Esophagus mucosa (tissue), 1 donor: ENCODE data around the gene SMURF1. TPM values are rescaled to one million over a fixed set of nuclear protein-coding genes. Genes with fewer than 3 reads are reported as not detected.
"Not testable (repeated sequence)": the region's sequence is repeated elsewhere in the genome, so short reads cannot be mapped to it uniquely, and the experiment has no call there.

Experiments
- ATAC-seq: fragments of 200-7000 bp; cut with Tn5 transposase; one replicate; pipeline ENCODE4 v1.9.1; 2020
- total RNA-seq: library from RNA; stranded (reverse); gene quantifications from one replicate; pipeline ENCODE4 v1.2.4, GENCODE V29; 2023
- donor health status: DM: yes; HTN: yes; CAD: no.

The SMURF1 gene
- total RNA-seq, result 27.4 TPM

DNA sequence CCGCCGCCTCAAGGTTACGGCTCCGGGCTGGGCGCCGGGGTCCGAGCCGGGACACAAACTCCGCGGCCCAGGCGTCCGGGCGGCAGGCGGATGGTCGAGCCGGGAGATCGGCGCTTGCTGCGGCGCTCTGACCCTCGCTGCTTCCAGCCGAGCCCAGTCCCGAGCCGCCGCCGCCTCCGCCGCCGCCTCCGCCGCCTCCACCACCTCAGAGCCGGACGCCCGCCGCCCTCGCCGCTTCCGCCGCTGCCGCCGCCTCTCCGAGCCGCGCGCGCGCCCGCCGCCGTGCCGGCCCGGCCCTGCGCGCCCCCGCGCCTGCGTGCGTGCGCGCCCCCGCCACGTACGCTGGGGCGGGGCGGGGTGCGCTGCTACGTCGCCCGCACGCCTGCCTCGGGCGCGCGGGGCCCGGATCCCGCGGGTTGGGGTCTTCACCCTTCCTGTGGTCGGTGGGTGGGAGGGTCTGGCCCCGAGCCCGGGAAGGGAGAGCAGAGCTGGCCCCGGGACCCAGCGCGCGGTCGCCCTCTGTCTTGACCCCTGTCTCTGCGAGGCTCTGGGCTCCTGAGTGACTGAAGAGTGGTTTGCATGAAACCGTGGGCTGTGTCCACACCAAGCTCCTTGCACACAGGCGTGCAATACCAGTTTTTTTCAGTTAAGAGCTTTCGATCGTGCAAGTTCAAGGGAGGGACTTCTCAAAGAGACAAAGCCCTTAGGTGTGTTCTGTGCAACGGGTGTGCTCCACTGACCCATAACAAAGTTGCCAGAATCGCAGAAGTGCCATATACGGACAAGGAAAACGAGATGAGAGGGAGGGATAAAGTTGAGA, at the start of gene SMURF1:
TSS of gene SMURF1 (minus strand) at position 256 of the 820 bp plus-strand sequence. CDS start 328 bp downstream, outside the sequence.
- ATAC-seq, result peak; percentile 66

DNA sequence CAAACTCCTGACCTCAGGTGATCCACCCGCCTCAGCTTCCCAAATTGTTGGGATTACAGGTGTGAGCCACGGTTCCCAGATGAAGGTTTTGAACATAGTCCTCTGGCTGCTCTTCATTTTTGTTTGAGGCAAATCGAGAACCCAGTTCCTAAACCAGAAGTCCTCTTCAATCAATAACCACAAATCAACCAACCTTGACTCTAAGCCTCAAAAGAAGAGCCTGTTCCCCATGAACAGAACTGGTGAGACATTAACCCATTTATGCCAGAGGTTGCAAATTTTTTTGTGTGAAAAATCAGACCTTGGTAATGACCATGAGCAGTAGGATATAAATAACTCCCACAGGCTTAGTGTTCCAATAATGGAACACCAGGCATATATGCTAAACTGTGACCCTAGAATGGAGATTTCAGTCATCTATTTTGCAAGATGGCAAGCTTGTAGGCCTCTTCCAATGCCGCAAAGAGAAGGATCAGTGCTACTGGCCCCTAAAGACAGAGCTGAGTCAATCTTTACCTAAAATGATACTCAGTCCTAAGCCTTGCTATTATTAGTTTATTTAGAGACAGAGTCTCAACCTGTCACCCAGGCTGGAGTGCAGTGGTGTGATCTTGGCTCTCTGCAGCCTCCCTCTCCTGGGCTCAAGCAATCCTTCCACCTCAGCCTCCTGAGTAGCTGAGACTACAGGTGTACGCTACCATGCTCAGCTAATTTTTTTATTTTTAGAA, 48.1 kb upstream of the SMURF1 start:
- no peak for ATAC-seq

DNA sequence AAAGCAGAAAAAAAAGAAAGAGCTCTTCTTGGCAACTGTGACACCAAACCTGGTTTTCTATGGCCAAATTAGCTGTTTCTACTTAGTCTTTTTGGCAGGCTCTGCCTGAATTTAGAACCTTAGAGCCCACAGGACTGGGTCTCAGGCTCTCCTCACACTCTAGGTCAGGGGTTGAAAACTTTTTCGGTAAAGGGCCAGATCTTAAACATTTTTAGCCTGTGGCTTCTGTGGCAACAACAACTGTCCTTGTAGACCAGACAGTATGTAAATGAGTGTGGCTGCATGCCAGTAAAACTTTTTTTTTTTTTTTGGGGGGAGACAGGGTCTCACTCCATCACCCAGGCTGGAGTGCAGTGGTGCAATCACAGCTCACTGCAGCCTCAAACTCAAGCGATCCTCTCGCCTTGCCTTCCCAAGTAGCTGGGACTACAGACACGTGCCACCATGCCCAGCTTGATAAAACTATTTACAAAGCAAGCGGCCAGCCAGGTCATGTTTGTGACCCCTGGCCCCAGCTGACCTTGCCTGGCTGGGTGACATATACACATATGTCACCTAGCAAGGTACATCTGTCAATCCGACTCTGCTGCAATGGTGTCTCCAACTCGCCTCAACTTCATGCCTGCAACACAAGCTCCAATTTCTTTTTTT, 46.6 kb upstream of the SMURF1 start:
- ATAC-seq, result no peak

DNA sequence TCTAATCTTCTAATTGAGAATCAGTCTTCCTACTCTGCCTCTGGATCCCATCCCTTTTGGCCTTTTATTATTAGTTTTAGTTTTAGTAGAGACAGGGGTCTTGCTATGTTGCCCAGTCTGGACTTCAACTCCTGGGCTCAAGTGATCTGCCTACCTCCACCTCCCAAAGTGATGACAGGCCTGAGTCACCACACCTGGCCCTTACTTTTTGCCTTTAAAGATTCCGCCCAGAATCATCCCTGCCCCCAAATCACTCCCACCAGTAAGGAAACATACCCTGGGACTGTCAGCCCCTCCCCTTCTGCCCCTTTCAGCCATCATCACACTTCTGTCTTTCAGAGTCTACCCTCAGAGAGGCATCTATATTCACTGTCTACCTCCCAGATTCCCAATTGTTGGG, 45.3 kb upstream of the SMURF1 start:
- no peak for ATAC-seq

DNA sequence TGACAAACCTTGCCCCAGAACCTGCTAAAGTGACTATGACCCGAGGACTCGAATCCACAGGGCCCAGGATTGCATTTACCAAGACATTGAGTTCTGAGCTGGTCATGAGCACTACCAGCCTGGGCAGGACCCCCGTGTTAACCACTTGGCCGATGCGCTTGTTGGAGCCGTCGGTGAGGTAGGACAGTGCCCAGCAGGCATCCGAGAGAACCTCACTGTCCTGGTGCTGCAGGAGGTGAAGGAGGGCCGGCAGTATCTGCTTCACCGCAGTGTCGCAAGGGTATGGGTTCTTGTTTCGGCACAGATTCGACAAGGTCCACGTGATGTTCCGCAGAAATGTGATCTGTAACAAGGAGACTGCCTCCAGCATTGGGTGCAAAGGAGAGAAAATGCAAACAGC, 44.3 kb upstream of the SMURF1 start:
- ATAC-seq, result no peak

DNA sequence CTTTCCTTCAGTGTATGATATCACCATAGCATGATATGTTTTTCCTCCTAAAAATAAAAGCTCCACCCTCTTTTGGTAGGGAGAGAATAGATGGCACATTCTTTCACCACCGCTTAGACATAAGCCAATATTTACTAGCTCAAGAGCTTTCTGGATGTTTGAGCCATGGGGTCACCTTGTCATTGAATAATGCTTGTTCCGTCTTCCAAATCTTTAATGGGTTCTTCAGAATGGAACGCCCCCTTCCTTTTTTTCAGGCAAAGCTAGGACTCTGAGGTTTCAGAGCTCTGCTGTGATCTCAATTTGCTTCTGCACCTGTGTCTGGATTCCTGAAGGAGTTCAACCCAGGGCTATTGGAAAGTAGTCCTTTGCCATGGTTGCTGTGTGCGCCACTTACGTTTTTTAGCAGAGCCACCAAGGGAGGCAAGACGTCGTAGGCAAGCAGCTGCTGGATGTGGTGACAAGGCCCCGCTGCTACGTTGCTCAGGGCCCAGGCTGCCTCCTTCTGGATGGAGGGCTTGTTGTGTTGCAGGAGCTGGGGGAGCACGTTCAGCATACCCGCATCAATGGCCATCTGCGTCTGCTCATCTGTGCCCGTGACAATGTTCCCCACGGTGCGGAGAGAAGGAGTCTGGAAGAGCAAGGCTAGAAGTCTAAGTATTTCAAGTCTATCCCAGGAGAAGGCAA, 40.8 kb upstream of the SMURF1 start:
- ATAC-seq, result no peak

DNA sequence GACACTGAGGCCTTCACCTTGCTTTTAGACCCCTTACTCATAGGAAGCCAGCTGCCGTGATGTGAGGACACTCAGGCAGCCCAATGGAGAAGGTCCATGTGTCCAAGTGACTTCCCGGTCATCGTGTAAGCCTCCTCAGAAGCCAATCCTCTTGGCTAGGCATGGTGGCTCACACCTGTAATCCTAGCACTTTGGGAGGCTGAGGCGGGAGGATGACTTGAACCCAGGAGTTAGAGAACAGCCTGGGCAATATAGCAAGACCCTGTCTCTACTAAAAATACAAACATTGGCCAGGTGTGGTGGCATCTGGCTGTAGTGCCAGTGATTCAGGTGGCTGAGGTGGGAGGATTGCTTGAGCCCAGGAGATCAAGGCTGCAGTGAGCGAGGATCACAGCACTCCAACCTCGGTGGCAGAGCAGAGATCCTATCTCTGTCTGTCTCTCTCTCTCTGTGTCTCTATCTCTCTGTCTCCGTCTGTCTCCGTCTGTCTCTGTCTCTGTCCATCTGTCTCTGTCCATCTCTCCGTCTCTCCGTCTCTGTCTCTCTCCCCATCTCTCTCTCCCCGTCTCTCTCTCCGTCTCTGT, 36.3 kb upstream of the SMURF1 start:
- no peak for ATAC-seq

DNA sequence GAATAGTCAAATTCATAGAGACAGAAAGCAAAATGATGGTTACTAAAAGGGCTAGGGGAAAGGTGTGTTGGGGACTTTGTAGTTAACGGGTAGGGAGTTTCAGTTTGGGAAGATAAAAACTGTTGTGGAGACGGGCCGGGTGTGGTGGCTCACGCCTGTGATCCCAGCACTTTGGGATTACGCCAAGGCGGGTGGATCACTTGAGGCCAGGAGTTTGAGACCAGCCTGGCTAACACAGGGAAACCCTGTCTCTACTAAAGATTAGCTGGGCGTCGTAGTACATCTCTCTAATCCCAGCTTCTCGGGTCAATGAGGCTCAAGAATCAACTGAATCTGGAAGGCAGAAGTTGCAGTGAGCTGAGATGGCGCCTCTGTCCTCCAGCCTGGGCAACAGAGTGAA, 33.3 kb upstream of the SMURF1 start:
- ATAC-seq, result no peak

DNA sequence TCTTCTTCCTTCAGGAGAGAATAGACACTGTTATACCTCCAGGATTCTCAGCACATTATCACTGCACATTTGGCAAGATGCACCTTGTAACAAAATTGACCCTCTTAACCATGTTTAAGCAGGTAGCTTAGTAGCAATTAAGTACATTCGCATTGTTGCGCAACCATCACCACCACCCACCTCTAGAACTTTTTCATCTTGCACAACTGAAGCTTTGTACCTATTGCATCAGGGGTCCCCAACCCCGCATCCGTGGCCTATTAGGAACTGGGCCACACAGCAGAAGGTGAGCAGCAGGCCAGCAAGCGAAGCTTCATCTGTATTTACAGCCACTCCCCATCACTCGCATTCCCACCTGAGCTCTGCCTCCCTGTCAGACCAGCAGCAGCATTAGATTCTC, 29.9 kb upstream of the SMURF1 start:
- ATAC-seq, result no peak

DNA sequence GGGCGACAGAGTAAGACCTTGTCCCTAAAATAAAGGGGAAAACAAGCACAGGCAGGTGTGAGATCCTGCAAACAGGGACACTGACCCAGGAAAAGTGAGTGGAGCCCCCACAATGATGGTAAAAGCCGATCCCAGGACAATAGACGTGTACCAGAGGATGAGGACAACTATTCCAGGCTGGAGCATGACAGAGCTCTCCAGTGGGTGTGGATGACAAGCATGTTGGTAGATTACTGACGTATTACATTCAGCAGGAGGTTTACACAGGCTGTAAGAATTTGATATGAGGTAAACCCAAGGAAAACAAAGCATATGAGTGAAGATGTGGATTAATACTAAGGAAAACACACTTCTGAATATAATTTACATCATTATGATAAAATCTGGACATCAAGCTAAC, 27.8 kb upstream of the SMURF1 start:
- ATAC-seq, result no peak

DNA sequence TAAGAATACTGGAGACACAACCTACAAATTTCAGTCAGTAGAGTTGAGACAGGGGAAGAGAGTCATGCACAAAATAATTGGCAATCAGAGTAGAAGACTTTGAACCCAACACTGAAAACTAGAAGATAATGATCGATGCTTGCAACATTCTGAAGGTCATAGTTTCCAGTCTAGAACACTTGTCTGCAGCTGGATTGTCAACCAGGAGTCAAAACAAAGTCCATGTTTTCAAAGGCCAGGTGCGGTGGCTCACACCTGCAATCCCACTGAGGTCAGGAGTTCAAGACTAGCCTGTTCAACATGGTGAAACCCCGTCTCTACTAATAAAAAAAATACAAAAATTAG, 26.8 kb upstream of the SMURF1 start:
- ATAC-seq, result no peak

DNA sequence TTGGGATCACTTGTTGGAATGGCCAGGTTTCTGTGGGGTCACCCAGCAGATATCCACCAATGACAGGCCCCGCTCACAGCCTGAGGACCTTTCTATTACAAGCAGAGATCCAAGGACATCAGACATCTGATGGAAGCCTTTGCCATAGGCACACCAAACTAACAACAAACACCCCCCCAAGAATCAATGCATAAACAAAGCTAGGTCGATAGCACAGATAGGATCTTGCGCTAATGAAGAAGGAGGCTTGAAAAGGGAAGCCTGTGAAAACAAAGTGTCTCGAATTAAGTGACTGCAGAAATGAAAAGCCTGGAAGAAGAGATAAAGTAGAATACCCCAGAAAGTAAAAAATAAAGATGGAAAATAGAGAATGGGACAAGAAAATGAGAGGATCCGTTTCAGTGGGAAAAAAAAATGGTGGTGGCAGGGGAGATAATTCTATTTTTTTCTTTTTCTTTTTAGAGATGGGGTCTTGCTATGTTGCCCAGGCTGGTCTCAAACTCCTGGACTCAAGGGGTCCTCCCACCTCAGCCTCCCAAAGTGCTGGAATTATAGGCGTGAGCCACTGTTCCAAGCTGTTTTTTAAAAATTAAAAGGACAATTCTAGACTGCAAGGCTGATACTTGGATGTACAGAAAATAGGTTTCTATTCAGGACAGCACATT, 26.3 kb upstream of the SMURF1 start:
- ATAC-seq, result no peak

DNA sequence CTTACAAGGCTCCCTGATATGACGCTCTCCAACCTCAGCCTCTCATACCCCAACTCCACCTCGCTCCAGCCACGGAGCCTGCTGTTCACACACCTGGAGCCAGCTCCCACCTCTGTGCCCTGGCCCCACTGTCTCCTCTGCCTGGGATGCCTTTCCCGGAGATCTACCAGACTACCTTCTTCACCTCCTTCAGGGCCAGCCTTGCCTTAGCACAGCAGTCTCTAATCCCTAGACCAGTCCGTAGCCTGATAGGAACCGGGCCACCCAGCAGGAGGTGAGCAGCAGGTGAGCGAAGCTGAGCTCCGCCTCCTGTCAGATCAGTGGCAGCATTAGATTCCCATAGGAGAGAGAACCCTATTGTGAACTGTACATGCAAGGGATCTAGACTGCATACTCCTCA, 23.2 kb upstream of the SMURF1 start:
- no peak for ATAC-seq

DNA sequence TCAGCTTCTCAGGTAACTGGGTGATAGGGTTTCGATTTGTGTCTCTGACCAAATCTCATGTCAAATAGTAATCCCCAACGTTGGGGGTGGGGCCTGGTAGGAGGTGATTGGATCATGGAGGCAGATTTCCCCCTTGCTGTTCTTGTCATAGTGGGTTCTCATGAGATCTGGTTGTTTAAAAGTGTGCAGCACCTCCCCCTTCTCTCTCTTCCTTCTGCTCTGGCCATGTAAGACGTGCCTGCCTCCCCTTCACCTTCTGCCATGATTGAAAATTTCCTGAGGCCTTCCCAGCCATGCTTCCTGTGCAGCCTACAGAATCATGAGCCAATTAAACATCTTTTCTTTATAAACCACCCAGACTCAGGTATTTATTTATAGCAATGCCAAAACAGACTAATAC, 21.9 kb upstream of the SMURF1 start:
- no peak for ATAC-seq

DNA sequence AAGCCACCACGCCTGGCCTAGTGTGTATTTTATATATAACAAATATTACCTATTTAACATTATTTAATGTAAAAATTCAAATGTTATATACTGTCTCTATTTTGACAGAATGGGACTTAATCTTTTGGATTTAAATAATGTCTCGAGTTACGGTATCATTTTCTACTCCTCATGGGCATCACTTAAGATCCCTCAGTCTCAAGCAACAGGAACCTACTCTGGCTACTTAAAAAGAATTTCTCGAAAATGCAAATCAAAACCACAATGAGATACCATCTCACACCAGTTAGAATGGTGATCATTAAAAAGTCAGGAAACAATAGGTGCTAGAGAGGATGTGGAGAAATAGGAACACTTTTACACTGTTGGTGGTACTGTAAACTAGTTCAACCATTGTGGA, 19.8 kb upstream of the SMURF1 start:
- ATAC-seq, result not testable (repeated sequence)

DNA sequence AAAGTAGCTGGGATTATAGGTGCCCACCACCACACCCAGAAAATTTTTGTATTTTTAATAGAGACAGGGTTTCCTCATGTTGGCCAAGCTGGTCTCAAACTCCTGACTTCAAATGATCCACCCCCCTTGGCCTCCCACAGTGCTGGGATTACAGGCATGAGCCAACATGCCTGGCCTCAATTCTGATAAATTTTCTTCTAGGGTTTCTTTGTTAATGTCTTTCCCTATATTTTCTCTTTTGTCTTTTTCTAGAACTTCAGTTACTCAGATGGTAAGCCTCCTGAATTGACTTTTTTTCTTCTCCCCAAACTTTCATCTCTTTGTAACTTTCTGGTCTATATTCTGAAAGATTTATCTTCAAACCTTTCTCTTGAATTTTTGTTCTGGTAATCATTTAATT, 12.7 kb upstream of the SMURF1 start:
- ATAC-seq, result no peak

DNA sequence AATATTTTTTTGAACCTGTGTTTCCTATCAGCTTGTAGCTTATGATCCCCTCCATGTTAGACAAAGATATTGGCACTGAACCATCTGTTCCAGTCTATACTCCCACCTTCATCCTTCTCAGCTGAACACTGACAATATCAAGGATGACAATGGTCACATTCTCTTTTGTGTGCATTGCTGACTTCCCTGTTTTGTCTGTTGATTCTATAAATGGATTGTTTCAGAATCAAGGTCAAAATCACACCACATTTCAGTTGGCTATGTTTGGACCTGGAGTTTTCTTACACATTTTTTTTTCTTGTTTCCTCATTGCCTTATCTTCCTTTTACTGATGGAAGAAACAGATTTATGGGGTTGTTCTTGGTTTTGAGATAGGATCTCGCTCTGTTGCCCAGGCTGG, 11.3 kb upstream of the SMURF1 start:
- ATAC-seq, result no peak

DNA sequence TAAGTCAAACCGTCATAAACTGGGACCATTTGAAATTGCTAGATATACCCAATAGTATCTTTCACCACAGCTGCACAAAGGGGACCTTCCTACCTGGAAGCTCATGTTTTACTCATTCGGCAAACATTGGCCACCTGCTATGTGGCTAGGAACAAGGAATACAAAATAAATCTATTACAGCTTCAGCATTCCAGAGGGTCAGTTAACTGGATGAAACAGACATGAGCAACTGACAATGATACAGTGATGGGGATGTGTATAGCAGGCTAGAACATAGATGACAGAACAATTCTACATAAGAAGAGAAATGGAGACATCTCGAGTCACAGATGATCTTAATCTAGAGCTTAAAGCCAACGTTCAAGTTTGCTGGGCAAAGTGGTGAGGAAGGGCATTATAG, 3.1 kb upstream of the SMURF1 start:
- ATAC-seq, result no peak

DNA sequence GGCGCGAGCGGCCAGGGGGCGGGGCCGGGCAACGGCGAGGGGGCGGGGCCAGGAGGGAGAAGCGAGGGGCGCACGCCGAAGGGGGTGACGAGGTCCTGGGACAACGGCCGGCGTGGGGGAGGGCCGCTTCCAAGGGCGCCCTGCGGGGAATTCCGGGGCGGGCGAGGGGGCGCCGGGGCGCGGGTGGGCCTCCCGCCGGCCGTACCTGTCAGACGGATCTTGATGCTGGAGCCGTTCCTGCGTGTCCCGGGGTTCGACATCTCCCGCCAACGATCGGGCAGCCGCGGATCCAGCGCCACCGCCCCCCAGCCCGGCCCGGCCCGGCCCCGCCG, 421 bp downstream of the SMURF1 start:
- ATAC-seq, result peak; percentile 6

DNA sequence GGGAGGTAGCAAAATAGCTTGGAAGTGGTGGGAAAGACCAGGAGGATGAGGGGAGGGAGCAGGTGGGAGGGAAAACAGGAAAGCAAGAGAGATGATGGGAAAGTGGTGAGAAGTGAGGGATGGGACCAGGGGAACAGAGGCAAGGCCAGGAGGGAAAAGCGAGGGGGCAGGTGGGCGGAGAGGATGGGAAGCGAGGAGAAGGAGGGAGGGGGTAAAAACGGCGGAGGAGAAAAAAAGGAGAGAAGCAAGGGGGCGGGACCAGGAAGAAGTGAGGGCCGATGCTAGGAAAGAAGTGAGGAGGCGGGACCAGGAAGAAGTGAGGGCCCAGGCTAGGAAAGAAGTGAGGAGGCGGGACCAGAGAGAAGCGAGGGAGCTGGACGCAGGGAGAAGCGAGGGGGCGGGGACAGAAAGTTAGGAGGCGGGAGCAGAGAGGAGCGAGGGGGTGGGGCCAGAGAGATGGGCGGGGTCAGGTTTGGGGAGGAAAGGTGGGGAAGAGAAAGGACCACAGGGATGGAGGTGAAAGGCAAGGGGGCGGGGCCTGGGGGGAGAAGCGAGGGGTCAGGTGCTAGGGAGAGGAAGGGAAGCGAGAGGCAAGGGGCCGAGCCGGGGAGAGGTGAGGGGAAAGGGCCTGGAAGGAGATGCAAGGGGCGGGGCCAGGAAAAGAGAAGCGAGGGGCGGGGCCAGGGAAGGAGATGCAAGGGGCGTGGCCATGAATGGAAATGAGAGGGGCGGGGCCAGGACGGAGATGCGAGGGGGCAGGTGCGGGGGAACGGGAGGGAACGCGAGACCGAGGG, 984 bp downstream of the SMURF1 start:
- ATAC-seq, result peak; percentile 89
